Heart left ventricle (tissue), 16 donors: Measurements from ENCODE around the gene XPC. TPM values are rescaled to one million over a fixed set of nuclear protein-coding genes. Genes with fewer than 3 reads are reported as not detected.

Source experiments
- ATAC-seq, 4 donors: fragments of 200-7000 bp; cut with Tn5 transposase; one replicate each; pipeline ENCODE4 v1.9.1; 2020 to 2022; ENCODE audit warnings: moderate library complexity in 4 of 4, mild to moderate bottlenecking in 3 of 4, moderate number of reproducible peaks in 1 of 4
- DNase-seq, 5 donors: peaks; one replicate each; pipeline ENCODE4 v3.0.0-alpha.2; 2020
- H3K27ac ChIP-seq, 12 donors: fragments of 200-600 bp; sonication (generic) in 4 of 12; one replicate each; pipeline versions ENCODE4 v1.5.0 to v1.8.0; 2016 to 2022; ENCODE audit warnings: mild to moderate bottlenecking in 2 of 12
- H3K27me3 ChIP-seq, 9 donors: fragments of 200-600 bp; sonication (generic) in 2 of 9; one replicate each; pipeline versions ENCODE4 v1.5.1 to v1.8.0; 2016 to 2022; ENCODE audit warnings: mild to moderate bottlenecking in 3 of 9
- H3K36me3 ChIP-seq, 9 donors: fragments of 200-600 bp; sonication (generic) in 2 of 9; one replicate each; pipeline versions ENCODE4 v1.5.0 to v1.8.0; 2018 to 2022; ENCODE audit warnings: mild to moderate bottlenecking in 2 of 9
- H3K4me1 ChIP-seq, 12 donors: fragments of 200-600 bp; sonication (generic) in 4 of 12; one replicate each; pipeline versions ENCODE4 v1.5.0 to v1.8.0; 2016 to 2022; ENCODE audit warnings: mild to moderate bottlenecking in 3 of 12
- H3K4me3 ChIP-seq, 12 donors: fragments of 200-600 bp; sonication (generic) in 4 of 12; one replicate each; pipeline versions ENCODE4 v1.5.0 to v1.8.0; 2017 to 2022; ENCODE audit warnings: mild to moderate bottlenecking in 9 of 12, moderate library complexity in 4 of 12
- H3K9me3 ChIP-seq, 12 donors: fragments of 200-600 bp; sonication (generic) in 4 of 12; one replicate each; pipeline versions ENCODE4 v1.5.0 to v1.8.0; 2016 to 2022; ENCODE audit warnings: mild to moderate bottlenecking in 1 of 12
- CTCF ChIP-seq, 12 donors: fragments of 200-600 bp; sonication (generic) in 4 of 12; IDR thresholded peaks; one replicate each; pipeline versions ENCODE4 v1.5.0 to v1.8.0; 2018 to 2022; ENCODE audit warnings: antibody characterized with exemption in 12 of 12, mild to moderate bottlenecking in 5 of 12
- POLR2A ChIP-seq, 2 donors: fragments of 450-650 bp; IDR thresholded peaks; one replicate each; pipeline ENCODE4 v1.6.1; 2017; ENCODE audit warnings: antibody characterized with exemption in 2 of 2, mild to moderate bottlenecking in 2 of 2, moderate library complexity in 2 of 2
- WGBS, 4 donors: extraction: QIAGEN DNeasy Blood & Tissue Kit in 2 of 4; methylation state at CpG; one replicate each; pipeline versions ENCODE4 v1.1.5 to v1.1.7; 2013 to 2018; 5-methylcytosine and 5-hydroxymethylcytosine counted together
- intact Hi-C, 10 donors: fragments of 100-400 bp; cut with DNase I; formaldehyde crosslinking; loops; one replicate each; pipeline versions ENCODE4 v1.11.1 to v1.14.2; 2022
- polyA plus RNA-seq, 2 donors: library from polyadenylated mRNA; stranded (reverse); fragments of 200-250 nt; gene quantifications; one replicate each; pipeline ENCODE4 v1.2.3, GENCODE V29; 2013
- total RNA-seq, 9 donors: library from RNA; depleted of rRNA in 2 of 9; stranded (reverse); fragments of >200 nt in 2 of 9; fragmentation: NEBNext Ultra II Directional in 3 of 9; extraction: Animal tissue kit (Norgen Biotek cat#: 25700) in 3 of 9; gene quantifications; one replicate each; pipeline versions ENCODE4 v1.1.0 to v1.2.4, GENCODE V29; 2016 to 2023
- donor health status: ischemic (EF 13 %, LVEDD 7.1; RV severe dilation, severe dysfunction).
- donor health status: healthy with polysubstance abuse.
- donor health status: DM: no; HTN: yes; CAD: no.
- donor health status: DM: no; HTN: no; CAD: no.
- donor health status: ischemic (EF 25% LVEDD 6.9; RV normal size, moderate dysfunction).
- donor health status: ischemic (EF 25% LVEDD 5.7; RV mildly dilated, moderate dysfunction).
- donor health status: healthy.
- donor health status: DM: yes; HTN: yes; CAD: no.
- donor health status: ischemic (EF 35%, LVEDD 5.7; RV mildly dilated, moderate dysfunction).
- donor health status: nonischemic (EF 11% LVEDD 7.7; RV severe dilation, severe dysfunction).
- donor health status: DM: yes; HTN: yes; CAD: no.
- donor health status: PGD.
- donor health status: ischemic (EF 29% LVEDD 5.4; RV normal size, mild dysfunction).
- donor health status: nonischemic (EF 23%, LVEDD 6.1; RV moderate dilation, normal function).

Gene XPC
- total and polyA plus RNA-seq, 11 donors = 6.1 to 20.0 (median 9.5) TPM

DNA sequence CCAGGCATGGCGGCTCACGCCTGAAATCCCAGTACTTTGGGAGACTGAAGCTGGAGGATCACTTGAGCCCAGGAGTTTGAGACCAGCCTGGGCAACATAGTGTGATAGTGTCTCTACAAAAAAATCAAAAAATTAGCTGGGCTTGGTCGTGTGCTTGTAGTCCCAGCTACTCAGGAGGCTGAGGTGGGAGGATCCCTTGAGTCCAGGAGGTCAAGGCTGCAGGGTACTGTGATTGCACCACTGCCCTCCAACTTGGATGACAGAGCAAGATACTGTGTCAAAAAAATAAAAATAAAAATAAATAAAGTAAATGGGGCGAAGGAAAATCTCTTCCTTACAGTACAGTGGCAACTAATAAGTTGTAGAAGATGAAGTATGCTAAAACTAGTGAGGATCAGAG, 29.8 kb upstream of the XPC start:
- 94 to 97% (median 95%) methylated on average over 4 of the region's 4 CpGs for whole genome bisulfite sequencing, 4 donors
- no peak for TF ChIP-seq CTCF (IDR thresholded peaks at IDR 0.05)
- TF ChIP-seq POLR2A (IDR thresholded peaks at IDR 0.05) = no peak
- ATAC-seq (no peak), DNase-seq (no peak)
- Histone ChIP-seq H3K27ac (no peak overlapping the region), H3K27me3 (no peaks in the 10 kb centered on the region), H3K36me3 (no peaks in the 10 kb centered on the region), H3K4me3 (no peak overlapping the region), H3K9me3 (no peaks in the 10 kb centered on the region), H3K4me1 (peaks cover 0 to 31% (median 20%) of the 10 kb centered on the region in 12 donors)
- intact Hi-C loops = loop anchor here in 2 of 10 donors (10.0 kb wide), 2 partner anchors 47 to 57 kb away; no protein-coding TSS in a partner anchor

DNA sequence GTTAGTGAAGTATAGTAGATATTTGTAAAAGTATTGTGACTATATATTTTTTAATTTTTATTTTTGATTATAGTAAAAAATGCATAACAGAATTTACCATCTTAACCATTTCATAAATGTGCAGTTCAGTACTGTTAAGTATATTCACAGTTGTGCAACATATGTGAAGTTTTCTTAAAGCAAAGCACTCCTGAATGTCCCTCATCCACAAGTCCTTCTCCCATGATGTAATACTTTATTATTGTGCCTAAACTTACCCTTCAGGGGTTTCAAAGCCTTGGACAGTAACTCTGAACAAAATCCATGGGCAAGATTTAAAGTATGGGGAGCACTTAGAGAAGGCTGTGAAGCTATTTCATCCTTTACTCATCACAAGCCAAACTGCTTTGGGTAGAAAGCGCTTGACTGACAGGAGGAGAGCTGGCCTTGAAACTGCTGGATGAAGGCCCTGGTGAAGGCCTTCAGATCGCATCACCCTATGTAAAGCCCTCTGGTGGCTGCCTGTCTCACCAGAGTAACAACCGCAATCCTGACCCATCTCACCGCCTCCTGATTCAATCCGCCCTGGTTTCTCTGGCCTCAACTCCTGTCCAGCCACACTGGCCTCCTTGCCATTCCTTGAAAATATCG, 28.3 kb upstream of the XPC start:
- no peak for DNase-seq
- peaks cover 0 to 44% (median 24%) of the 10 kb centered on the region in 12 donors for H3K4me1 ChIP-seq
- H3K27me3 ChIP-seq = no peaks in the 10 kb centered on the region
- intact Hi-C loops = loop anchor here in 2 of 10 donors (10.0 kb wide), 2 partner anchors 48 to 58 kb away; no protein-coding TSS in a partner anchor
- H3K9me3 ChIP-seq = no peaks in the 10 kb centered on the region
- no peak for ATAC-seq
- no peak for TF ChIP-seq CTCF (IDR thresholded peaks at IDR 0.05)
- TF ChIP-seq POLR2A (IDR thresholded peaks at IDR 0.05) = no peak
- no peak overlapping the region for H3K27ac ChIP-seq
- no peaks in the 10 kb centered on the region for H3K36me3 ChIP-seq
- WGBS, 4 donors = 92 to 97% (median 96%) methylated on average over 6 of the region's 6 CpGs
- H3K4me3 ChIP-seq = no peak overlapping the region

DNA sequence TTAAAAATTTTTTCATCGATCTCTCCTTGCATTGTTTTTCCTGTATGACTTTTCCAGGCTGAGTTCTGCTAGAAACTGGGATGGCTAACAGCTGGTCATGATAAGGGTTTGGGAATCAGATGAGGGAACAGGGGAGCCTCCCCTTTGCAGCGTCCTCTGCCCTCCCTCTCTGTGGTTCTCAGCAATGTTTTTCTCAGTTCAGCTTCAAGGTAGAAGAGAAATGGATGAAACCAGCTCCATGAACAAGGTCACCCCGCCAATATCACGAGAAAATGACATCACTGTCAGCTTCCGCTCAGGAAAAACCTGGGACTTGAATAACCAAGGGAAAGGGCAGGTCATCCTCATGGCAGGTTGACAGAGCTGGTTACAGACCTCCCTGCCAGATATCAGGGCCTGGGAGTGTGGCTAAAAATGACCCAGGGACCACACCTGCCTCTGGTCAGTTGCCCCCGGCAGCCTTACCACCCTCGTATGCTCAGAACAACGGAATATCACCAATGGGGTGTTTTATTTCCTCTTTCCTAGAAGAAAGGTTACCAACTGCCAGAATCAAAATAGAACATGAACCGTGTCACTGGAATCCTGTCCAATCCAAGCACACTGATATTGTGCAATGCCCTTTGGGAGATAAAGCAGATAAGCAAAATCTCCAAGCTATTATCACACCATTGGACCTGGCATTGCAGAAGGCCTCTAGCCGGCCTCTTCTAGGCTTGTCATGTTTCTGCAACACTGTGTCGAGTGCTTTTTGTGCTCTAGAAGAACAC, 26.3 kb upstream of the XPC start:
- WGBS, 4 donors = 39 to 50% (median 43%) methylated on average over 11 of the region's 11 CpGs
- H3K36me3 ChIP-seq = peaks cover 0 to 5% (median 0%) of the 10 kb centered on the region in 9 donors
- ATAC-seq = peak; percentile 62 to 86 (median 76)
- peaks cover 0 to 39% (median 25%) of the 10 kb centered on the region in 12 donors for H3K4me1 ChIP-seq
- H3K27me3 ChIP-seq = no peaks in the 10 kb centered on the region
- DNase-seq = peak in 2 of 5 donors; percentile 45 to 53
- TF ChIP-seq CTCF (IDR thresholded peaks at IDR 0.05) (no peak), POLR2A (IDR thresholded peaks at IDR 0.05) (no peak)
- no peak overlapping the region for H3K4me3 ChIP-seq
- no peaks in the 10 kb centered on the region for H3K9me3 ChIP-seq
- intact Hi-C loops = loop anchor here in 8 of 10 donors (1.0 to 10.0 kb wide), 10 partner anchors 28 to 348 kb away; no protein-coding TSS in a partner anchor
- peak overlapping the region in 9 of 12 donors; percentile 12 to 88 (median 73) for H3K27ac ChIP-seq

GRCh38 chr3:14203521-14204079, 25.2 kb upstream of the XPC start:
- Histone ChIP-seq H3K9me3 (no peaks in the 10 kb centered on the region), H3K4me1 (peaks cover 0 to 39% (median 25%) of the 10 kb centered on the region in 12 donors), H3K36me3 (peaks cover 0 to 16% (median 10%) of the 10 kb centered on the region in 9 donors), H3K4me3 (no peak overlapping the region), H3K27ac (peak overlapping the region in 7 of 12 donors; percentile 9 to 88 (median 80)), H3K27me3 (no peaks in the 10 kb centered on the region)
- peak in 4 of 5 donors; percentile 58 to 72 (median 64) for DNase-seq
- peak; percentile 74 to 90 (median 85) for TF ChIP-seq CTCF (IDR thresholded peaks at IDR 0.05)
- no peak for TF ChIP-seq POLR2A (IDR thresholded peaks at IDR 0.05)
- 38 to 51% (median 50%) methylated on average over 7 to 10 of the region's 10 CpGs for WGBS, 4 donors
- ATAC-seq = peak; percentile 62 to 78 (median 71)
- intact Hi-C loops = loop anchor here (1.0 to 10.0 kb wide), 14 partner anchors 29 to 349 kb away; no protein-coding TSS in a partner anchor
